KG1 (cell line): ENCODE data around the gene TNIP2.

Experiments used
- DNase-seq: peaks from one replicate; lab custom pipeline; 2025; lab: John Stamatoyannopoulos, UW

The TNIP2 gene

GRCh38 chr4:2714918-2715317 lies 41.2 kb downstream of the TNIP2 start:
- no peak for DNase-seq

GRCh38 chr4:2714061-2714770 lies 41.9 kb downstream of the TNIP2 start:
- no peak for DNase-seq

- DNase-seq = no peak
Measured at GRCh38 chr4:2713337-2713736, 42.8 kb downstream of the TNIP2 start.

GRCh38 chr4:2712261-2712842 lies 43.8 kb downstream of the TNIP2 start:
- DNase-seq = no peak

- no peak for DNase-seq
Measured at GRCh38 chr4:2702770-2703169, 53.4 kb downstream of the TNIP2 start.

GRCh38 chr4:2702361-2702760 lies 53.8 kb downstream of the TNIP2 start:
- DNase-seq = no peak

- no peak for DNase-seq
Measured at GRCh38 chr4:2700031-2700430, 56.1 kb downstream of the TNIP2 start.

- no peak for DNase-seq
Measured at GRCh38 chr4:2699534-2699933, 56.6 kb downstream of the TNIP2 start.

- no peak for DNase-seq
Measured at GRCh38 chr4:2698951-2699505, 57.1 kb downstream of the TNIP2 start.

- DNase-seq = no peak
Measured at GRCh38 chr4:2698504-2698903, 57.6 kb downstream of the TNIP2 start.

- no peak for DNase-seq
Measured at GRCh38 chr4:2697995-2698414, 58.1 kb downstream of the TNIP2 start.

GRCh38 chr4:2696423-2696822 lies 59.7 kb downstream of the TNIP2 start:
- DNase-seq = no peak

GRCh38 chr4:2695346-2696060 lies 60.6 kb downstream of the TNIP2 start:
- no peak for DNase-seq

- no peak for DNase-seq
Measured at GRCh38 chr4:2694691-2695090, 61.4 kb downstream of the TNIP2 start.

GRCh38 chr4:2691952-2692435 lies 64.1 kb downstream of the TNIP2 start:
- no peak for DNase-seq
